HG02870 (cell line): ENCODE data around the gene DND1.
A peak's percentile ranks its signal among the peaks of the same experiment; 100 is the strongest.
"Not testable (repeated sequence)": the region's sequence is repeated elsewhere in the genome, so short reads cannot be mapped to it uniquely, and the experiment has no call there.

Source experiments
- ATAC-seq: cut with Tn5 transposase; IDR thresholded peaks from one replicate; pipeline ENCODE4 v1.9.1; 2021; ENCODE audit warnings: mild to moderate bottlenecking, moderate library complexity; ENCODE audit not compliant: unreplicated experiment

The DND1 gene

GRCh38 chr5:140672455-140673186 is 755 bp downstream of the DND1 start:
- no peak for ATAC-seq

GRCh38 chr5:140671472-140672125 is 1.8 kb downstream of the DND1 start:
- ATAC-seq, result no peak

GRCh38 chr5:140671035-140671434 is 2.3 kb downstream of the DND1 start:
- ATAC-seq, result not testable (repeated sequence)

GRCh38 chr5:140664359-140665119 is 8.8 kb downstream of the DND1 start, which contains the start of gene WDR55:
Gene WDR55 (plus strand): TSS chr5:140664904. CDS start chr5:140664913, 9 bp downstream.
- peak; percentile 95 for ATAC-seq

GRCh38 chr5:140664030-140664358 is 9.4 kb downstream of the DND1 start:
- no peak for ATAC-seq

GRCh38 chr5:140660371-140660770 is 13.0 kb downstream of the DND1 start:
- ATAC-seq, result not testable (repeated sequence)

- no peak for ATAC-seq
Measured at GRCh38 chr5:140658870-140659269, 14.5 kb downstream of the DND1 start.

GRCh38 chr5:140647042-140647419 is 26.3 kb downstream of the DND1 start:
- no peak for ATAC-seq

- no peak for ATAC-seq
Measured at GRCh38 chr5:140642718-140643117, 30.7 kb downstream of the DND1 start.

GRCh38 chr5:140641716-140642115 is 31.7 kb downstream of the DND1 start:
- ATAC-seq, result no peak

- ATAC-seq, result peak; percentile 86
Measured at GRCh38 chr5:140639148-140639981, 34.0 kb downstream of the DND1 start, which contains the start of gene TMCO6. Gene TMCO6 (plus strand): TSS chr5:140639451. CDS start chr5:140639528, 77 bp downstream.

GRCh38 chr5:140638898-140639147 is 34.6 kb downstream of the DND1 start:
- not testable (repeated sequence) for ATAC-seq

- ATAC-seq, result no peak
Measured at GRCh38 chr5:140637371-140638100, 35.8 kb downstream of the DND1 start.

- ATAC-seq, result no peak
Measured at GRCh38 chr5:140635291-140636257, 37.8 kb downstream of the DND1 start.

GRCh38 chr5:140634103-140634502 is 39.3 kb downstream of the DND1 start:
- no peak for ATAC-seq

GRCh38 chr5:140633501-140633900 is 39.9 kb downstream of the DND1 start:
- no peak for ATAC-seq

- ATAC-seq, result no peak
Measured at GRCh38 chr5:140633021-140633471, 40.3 kb downstream of the DND1 start, which contains the start of gene CD14. Gene CD14 (minus strand): TSS chr5:140633175. CDS start chr5:140633071, 104 bp downstream.

- ATAC-seq, result peak; percentile 58
Measured at GRCh38 chr5:140632366-140633020, 40.9 kb downstream of the DND1 start.
